AG04450 (cell line): ENCODE measurements around the gene PARD3. TPM values are rescaled to one million over a fixed set of nuclear protein-coding genes. Genes with fewer than 3 reads are reported as not detected.

Source experiments
- CTCF ChIA-PET: fragments of 300-600, 350-600 bp; formaldehyde crosslinking; extraction: SDS; loops from one replicate; lab custom pipeline; 2022; ENCODE audit warnings: antibody characterized with exemption, inconsistent platforms; lab: Charles Lee
- POLR2A ChIA-PET: fragments of 350-600 bp; formaldehyde crosslinking; extraction: SDS; loops from one replicate; lab custom pipeline; 2021; ENCODE audit warnings: antibody characterized with exemption, inconsistent platforms; lab: Yijun Ruan, JAX
- DNase-seq: peaks from one replicate; pipeline ENCODE4 v3.0.0-alpha.2; 2011; ENCODE audit warnings: low read depth, low spot score
- H3K27ac ChIP-seq: one replicate; pipeline ENCODE4 v1.5.1; 2012; ENCODE audit warnings: low read depth, low read length, control low read depth
- H3K27me3 ChIP-seq: one replicate; pipeline ENCODE4 v1.6.0; 2012; ENCODE audit warnings: low read length; ENCODE audit not compliant: control insufficient read depth, insufficient read depth
- H3K4me3 ChIP-seq: 2 replicates; pipeline ENCODE4 v1.5.1; 2011; ENCODE audit warnings: mild to moderate bottlenecking, low read depth, low read length, control low read depth
- H3K9me3 ChIP-seq: 2 replicates; pipeline ENCODE4 v1.5.1; 2012; ENCODE audit warnings: low read length; ENCODE audit not compliant: control insufficient read depth, insufficient read depth
- polyA plus RNA-seq: library from polyadenylated mRNA; depleted of rRNA; stranded (reverse); fragments of >200 nt; gene quantifications from 2 replicates; pipeline ENCODE4 v1.2.3, GENCODE V29; 2011
- TF ChIP-seq, protein P1 (sequence below): IDR thresholded peaks from 2 replicates; pipeline ENCODE4 v1.5.1; 2011; ENCODE audit warnings: low read depth, low read length, control low read depth, inconsistent platforms

The PARD3 gene
- polyA plus RNA-seq, 1 experiment = 43.1 TPM

GRCh38 chr10:34499612-34500279, 315.4 kb downstream of the PARD3 start:
- Histone ChIP-seq H3K27me3 (no peaks in the 10 kb centered on the region), H3K9me3 (no peaks in the 10 kb centered on the region), H3K4me3 (no peak overlapping the region), H3K27ac (no peak overlapping the region)
- POLR2A ChIA-PET = no interaction called here
- DNase-seq = no peak
- CTCF ChIA-PET = interaction anchor here (0.6 to 1.7 kb wide), 2 partner anchors 139 to 519 kb away, joined by 4 to 9 read pairs; no protein-coding TSS in a partner anchor
- TF ChIP-seq, protein P1, sequence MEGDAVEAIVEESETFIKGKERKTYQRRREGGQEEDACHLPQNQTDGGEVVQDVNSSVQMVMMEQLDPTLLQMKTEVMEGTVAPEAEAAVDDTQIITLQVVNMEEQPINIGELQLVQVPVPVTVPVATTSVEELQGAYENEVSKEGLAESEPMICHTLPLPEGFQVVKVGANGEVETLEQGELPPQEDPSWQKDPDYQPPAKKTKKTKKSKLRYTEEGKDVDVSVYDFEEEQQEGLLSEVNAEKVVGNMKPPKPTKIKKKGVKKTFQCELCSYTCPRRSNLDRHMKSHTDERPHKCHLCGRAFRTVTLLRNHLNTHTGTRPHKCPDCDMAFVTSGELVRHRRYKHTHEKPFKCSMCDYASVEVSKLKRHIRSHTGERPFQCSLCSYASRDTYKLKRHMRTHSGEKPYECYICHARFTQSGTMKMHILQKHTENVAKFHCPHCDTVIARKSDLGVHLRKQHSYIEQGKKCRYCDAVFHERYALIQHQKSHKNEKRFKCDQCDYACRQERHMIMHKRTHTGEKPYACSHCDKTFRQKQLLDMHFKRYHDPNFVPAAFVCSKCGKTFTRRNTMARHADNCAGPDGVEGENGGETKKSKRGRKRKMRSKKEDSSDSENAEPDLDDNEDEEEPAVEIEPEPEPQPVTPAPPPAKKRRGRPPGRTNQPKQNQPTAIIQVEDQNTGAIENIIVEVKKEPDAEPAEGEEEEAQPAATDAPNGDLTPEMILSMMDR = no peak

DNA sequence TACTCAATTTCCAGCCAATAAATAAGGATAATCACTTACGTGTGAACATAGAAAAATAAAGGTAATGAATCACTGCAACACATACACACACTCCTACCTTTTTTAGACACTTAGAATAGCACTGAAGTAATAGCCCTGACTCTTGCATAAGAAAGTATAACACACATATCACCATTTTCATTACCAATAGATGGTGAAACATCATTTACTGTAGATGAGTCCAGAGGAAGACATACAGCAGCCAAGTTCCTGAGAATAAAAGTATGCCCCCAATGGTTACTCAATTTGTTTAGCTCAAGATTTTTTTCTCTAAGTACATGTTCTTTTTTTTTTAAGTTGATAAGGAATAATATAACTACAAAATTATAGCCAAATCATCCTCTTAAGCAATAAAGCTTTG, 316.3 kb downstream of the PARD3 start:
- no peak for DNase-seq

GRCh38 chr10:34495938-34496337, 319.2 kb downstream of the PARD3 start:
- H3K9me3 ChIP-seq = no peaks in the 10 kb centered on the region
- ChIA-PET POLR2A (no interaction called here), CTCF (interaction anchor here (1.3 kb wide), 1 partner anchor 142 kb away, joined by 3 read pairs; no protein-coding TSS in a partner anchor)
- H3K27me3 ChIP-seq = no peaks in the 10 kb centered on the region
- no peak overlapping the region for H3K4me3 ChIP-seq
- no peak for DNase-seq
- TF ChIP-seq, protein P1 = no peak
- H3K27ac ChIP-seq = no peak overlapping the region

More for the DNA sequence above, 316.3 kb downstream of the PARD3 start:
- ChIA-PET CTCF (interaction anchor here (0.6 to 1.7 kb wide), 2 partner anchors 140 to 519 kb away, joined by 4 to 9 read pairs; no protein-coding TSS in a partner anchor), POLR2A (no interaction called here)
- Histone ChIP-seq H3K27me3 (no peaks in the 10 kb centered on the region), H3K4me3 (no peak overlapping the region), H3K9me3 (no peaks in the 10 kb centered on the region), H3K27ac (no peak overlapping the region)
- TF ChIP-seq, protein P1 = no peak

GRCh38 chr10:34494012-34494411, 321.1 kb downstream of the PARD3 start:
- no peak for DNase-seq
- no peaks in the 10 kb centered on the region for H3K9me3 ChIP-seq
- H3K27me3 ChIP-seq = no peaks in the 10 kb centered on the region
- no peak overlapping the region for H3K27ac ChIP-seq
- H3K4me3 ChIP-seq = no peak overlapping the region
- TF ChIP-seq, protein P1 = no peak
- POLR2A ChIA-PET = no interaction called here
- CTCF ChIA-PET = no interaction called here

GRCh38 chr10:34492081-34492480, 323.0 kb downstream of the PARD3 start:
- H3K9me3 ChIP-seq = no peaks in the 10 kb centered on the region
- TF ChIP-seq, protein P1 = no peak
- no peak for DNase-seq
- H3K4me3 ChIP-seq = no peak overlapping the region
- no peak overlapping the region for H3K27ac ChIP-seq
- ChIA-PET CTCF (interaction anchor here (1.0 kb wide), 1 partner anchor 30 kb away, joined by 3 read pairs; no protein-coding TSS in a partner anchor), POLR2A (no interaction called here)
- no peaks in the 10 kb centered on the region for H3K27me3 ChIP-seq
